ENCODE results near the gene RASGEF1B. TPM values are rescaled to one million over a fixed set of nuclear protein-coding genes. Genes with fewer than 3 reads are reported as not detected.

RASGEF1B gene
- total and polyA plus RNA-seq, 2 of the 4 experiments (the other 2 are of a cell fraction), result 0.09 to 0.36 TPM

- intact Hi-C loops (cut with micrococcal nuclease), result no loop called here
- H3K23ac ChIP-seq (ENCODE audit: low read depth, low read length), result no peak overlapping the region
- BruUV-seq (replicated peaks), result no TSS peak
Measured at GRCh38 chr4:81519427-81519773, 47.7 kb upstream of the RASGEF1B start.

More at GRCh38 chr4:81519427-81519773, 47.7 kb upstream of the RASGEF1B start:
- H3K14ac ChIP-seq (replicated peaks; ENCODE audit: low read depth, low read length), result no peak overlapping the region
- H2BK5ac ChIP-seq (ENCODE audit: low read depth, low read length, poor library complexity, severe bottlenecking), result no peak overlapping the region
- H3K4ac ChIP-seq (ENCODE audit: low read depth, low read length), result no peak overlapping the region
- in situ Hi-C loops (cut with MboI; ENCODE audit: low sequenced_read_pairs), result no loop called here
- H3K9me3 ChIP-seq (ENCODE audit: control insufficient read depth, insufficient read depth, low read length), result no peaks in the 10 kb centered on the region
- H2BK20ac ChIP-seq (ENCODE audit: low read depth, low read length), result no peak overlapping the region
- DNase-seq, result no peak
- no peak overlapping the region for H3K4me2 ChIP-seq (ENCODE audit: low read depth, low read length)
- CTCF ChIA-PET, result no interaction called here
- no peak overlapping the region for H2AK9ac ChIP-seq (replicated peaks; ENCODE audit: low read depth, low read length, poor library complexity)
- no peak overlapping the region for H4K5ac ChIP-seq (ENCODE audit: low read depth, low read length)
- no peak overlapping the region for H3K9ac ChIP-seq (ENCODE audit: low read depth, low read length)
- no peak overlapping the region for H3K27ac ChIP-seq (ENCODE audit: insufficient read depth, low read length)
- H3K4me3 ChIP-seq (ENCODE audit: insufficient read depth, low read depth, low read length), result no peak overlapping the region
- dilution Hi-C loops (cut with HindIII; ENCODE audit: low sequenced_read_pairs, unreplicated experiment), result no loop called here
- no peaks in the 10 kb centered on the region for H3K79me1 ChIP-seq (ENCODE audit: low read depth in 1 of 2, low read length in 2 of 2)
- no peak overlapping the region for H3K18ac ChIP-seq (ENCODE audit: low read depth, low read length)
- no CpG with 5 or more reads among the region's 3 CpGs for WGBS, 2 experiments (ENCODE audit: extremely low coverage in 2 of 2, insufficient read length in 1 of 2)
- H4K91ac ChIP-seq (ENCODE audit: insufficient read depth, low read depth, low read length), result no peak overlapping the region
- no peaks in the 10 kb centered on the region for H3K36me3 ChIP-seq (ENCODE audit: control insufficient read depth, insufficient read depth, low read length)
- no peaks in the 10 kb centered on the region for H3K4me1 ChIP-seq (ENCODE audit: control insufficient read depth, insufficient read depth, low read length)
- no peaks in the 10 kb centered on the region for H3K27me3 ChIP-seq (ENCODE audit: control insufficient read depth, insufficient read depth, low read length)
- POLR2A ChIA-PET (ENCODE audit: unreplicated experiment), result no interaction called here
- TF ChIP-seq NFE2L2 (IDR thresholded peaks at IDR 0.05; ENCODE audit: low read depth, low read length) (no peak), BHLHE40 (IDR thresholded peaks at IDR 0.05; ENCODE audit: low read depth, low read length) (no peak), CEBPB (IDR thresholded peaks at IDR 0.05; ENCODE audit: low read depth, low read length) (no peak), MAZ (IDR thresholded peaks at IDR 0.05; ENCODE audit: borderline replicate concordance, low read depth, low read length) (no peak), CHD1 (IDR thresholded peaks at IDR 0.05; ENCODE audit: low read depth, low read length) (no peak), RFX5 (IDR thresholded peaks at IDR 0.05; ENCODE audit: low read depth, low read length) (no peak), SMC3 (IDR thresholded peaks at IDR 0.05; ENCODE audit: low read depth, low read length) (no peak), USF2 (IDR thresholded peaks at IDR 0.05; ENCODE audit: low read depth, low read length) (no peak), POLR2A (IDR thresholded peaks at IDR 0.05; ENCODE audit: low read depth, low read length) (no peak), RAD21 (IDR thresholded peaks at IDR 0.05; ENCODE audit: low read length) (no peak), MAFK (IDR thresholded peaks at IDR 0.05; ENCODE audit: low read depth, low read length) (no peak), MXI1 (IDR thresholded peaks at IDR 0.05; ENCODE audit: borderline replicate concordance, low read depth, low read length) (no peak), FOS (IDR thresholded peaks at IDR 0.05; ENCODE audit: low read depth, low read length) (no peak), RCOR1 (IDR thresholded peaks at IDR 0.05; ENCODE audit: insufficient replicate concordance, low read length) (no peak)
- TF ChIP-seq, protein P1, sequence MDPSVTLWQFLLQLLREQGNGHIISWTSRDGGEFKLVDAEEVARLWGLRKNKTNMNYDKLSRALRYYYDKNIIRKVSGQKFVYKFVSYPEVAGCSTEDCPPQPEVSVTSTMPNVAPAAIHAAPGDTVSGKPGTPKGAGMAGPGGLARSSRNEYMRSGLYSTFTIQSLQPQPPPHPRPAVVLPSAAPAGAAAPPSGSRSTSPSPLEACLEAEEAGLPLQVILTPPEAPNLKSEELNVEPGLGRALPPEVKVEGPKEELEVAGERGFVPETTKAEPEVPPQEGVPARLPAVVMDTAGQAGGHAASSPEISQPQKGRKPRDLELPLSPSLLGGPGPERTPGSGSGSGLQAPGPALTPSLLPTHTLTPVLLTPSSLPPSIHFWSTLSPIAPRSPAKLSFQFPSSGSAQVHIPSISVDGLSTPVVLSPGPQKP (IDR thresholded peaks at IDR 0.05; ENCODE audit: borderline replicate concordance, low read depth, low read length), result no peak
- TF ChIP-seq, protein P2, sequence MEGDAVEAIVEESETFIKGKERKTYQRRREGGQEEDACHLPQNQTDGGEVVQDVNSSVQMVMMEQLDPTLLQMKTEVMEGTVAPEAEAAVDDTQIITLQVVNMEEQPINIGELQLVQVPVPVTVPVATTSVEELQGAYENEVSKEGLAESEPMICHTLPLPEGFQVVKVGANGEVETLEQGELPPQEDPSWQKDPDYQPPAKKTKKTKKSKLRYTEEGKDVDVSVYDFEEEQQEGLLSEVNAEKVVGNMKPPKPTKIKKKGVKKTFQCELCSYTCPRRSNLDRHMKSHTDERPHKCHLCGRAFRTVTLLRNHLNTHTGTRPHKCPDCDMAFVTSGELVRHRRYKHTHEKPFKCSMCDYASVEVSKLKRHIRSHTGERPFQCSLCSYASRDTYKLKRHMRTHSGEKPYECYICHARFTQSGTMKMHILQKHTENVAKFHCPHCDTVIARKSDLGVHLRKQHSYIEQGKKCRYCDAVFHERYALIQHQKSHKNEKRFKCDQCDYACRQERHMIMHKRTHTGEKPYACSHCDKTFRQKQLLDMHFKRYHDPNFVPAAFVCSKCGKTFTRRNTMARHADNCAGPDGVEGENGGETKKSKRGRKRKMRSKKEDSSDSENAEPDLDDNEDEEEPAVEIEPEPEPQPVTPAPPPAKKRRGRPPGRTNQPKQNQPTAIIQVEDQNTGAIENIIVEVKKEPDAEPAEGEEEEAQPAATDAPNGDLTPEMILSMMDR (conservative IDR thresholded peaks at IDR 0.05; ENCODE audit: low read depth, low read length), result no peak
- no peaks in the 10 kb centered on the region for H3K9me1 ChIP-seq (ENCODE audit: insufficient read depth, low read length)
- H2BK120ac ChIP-seq (ENCODE audit: low read depth, low read length), result no peak overlapping the region
- H4K8ac ChIP-seq (ENCODE audit: low read depth in 2 of 2, low read length in 2 of 2), result no peak overlapping the region
- ATAC-seq (ENCODE audit: low read depth), result no peak
- no peaks in the 10 kb centered on the region for H4K20me1 ChIP-seq (ENCODE audit: insufficient read depth, low read length)
- H2BK15ac ChIP-seq (ENCODE audit: low read depth, low read length), result no peak overlapping the region
- no peak overlapping the region for H3K56ac ChIP-seq (ENCODE audit: extremely low read depth, insufficient read depth, low read length)
- H2AFZ ChIP-seq (replicated peaks; ENCODE audit: low read length, poor library complexity), result no peak overlapping the region
- H2AK5ac ChIP-seq (ENCODE audit: low read depth, low read length), result no peak overlapping the region

Measured in IMR-90 (cell line).